ENCODE results near the gene SCAP. TPM values are rescaled to one million over a fixed set of nuclear protein-coding genes. Genes with fewer than 3 reads are reported as not detected.
A peak's percentile ranks its signal among the peaks of the same experiment; 100 is the strongest.

The SCAP gene
- polyA plus RNA-seq, 3 donors from 2014 or later = 33.4 to 59.2 (median 38.8) TPM

- H3K36me3 Mint-ChIP-seq = no peaks in the 10 kb centered on the region
- no peak overlapping the region for H3K27ac Mint-ChIP-seq
Observed at GRCh38 chr3:47404955-47405790, 70.6 kb downstream of the SCAP start.

GRCh38 chr3:47404431-47404876, 71.3 kb downstream of the SCAP start:
- peaks cover 0 to 5% (median 0%) of the 10 kb centered on the region in 3 donors for H3K27me3 Mint-ChIP-seq (ENCODE audit: low read depth in 3 of 3)
- no peak overlapping the region for H3K27ac Mint-ChIP-seq
- H3K36me3 Mint-ChIP-seq = no peaks in the 10 kb centered on the region
- peaks cover 2 to 8% of the 10 kb centered on the region in 2 donors for H3K4me1 Mint-ChIP-seq
- no peak for DNase-seq
- H3K4me3 Mint-ChIP-seq = no peak overlapping the region
- H3K9me3 Mint-ChIP-seq = no peaks in the 10 kb centered on the region

More at GRCh38 chr3:47404955-47405790, 70.6 kb downstream of the SCAP start:
- Mint-ChIP-seq H3K4me1 (peaks cover 0 to under 1% of the 10 kb centered on the region in 2 donors), H3K27me3 (ENCODE audit: low read depth in 3 of 3) (peaks cover 0 to 5% (median 0%) of the 10 kb centered on the region in 3 donors), H3K9me3 (no peaks in the 10 kb centered on the region), H3K4me3 (no peak overlapping the region)
- DNase-seq = no peak

- H3K4me1 Mint-ChIP-seq = peaks cover 16 to 39% of the 10 kb centered on the region in 2 donors
- no peaks in the 10 kb centered on the region for H3K9me3 Mint-ChIP-seq
- H3K27me3 Mint-ChIP-seq (ENCODE audit: low read depth in 3 of 3) = peaks cover 0 to 5% (median 3%) of the 10 kb centered on the region in 3 donors
- no peak for DNase-seq
- no peaks in the 10 kb centered on the region for H3K36me3 Mint-ChIP-seq
- no peak overlapping the region for H3K4me3 Mint-ChIP-seq
- H3K27ac Mint-ChIP-seq = peak overlapping the region in 1 of 6 donors; percentile 58
Observed at GRCh38 chr3:47399531-47400270, 76.0 kb downstream of the SCAP start.

GRCh38 chr3:47399016-47399415, 76.7 kb downstream of the SCAP start:
- Mint-ChIP-seq H3K4me1 (peaks cover 23 to 46% of the 10 kb centered on the region in 2 donors), H3K27me3 (ENCODE audit: low read depth in 3 of 3) (peaks cover 0 to 5% (median 3%) of the 10 kb centered on the region in 3 donors), H3K4me3 (no peak overlapping the region), H3K9me3 (no peaks in the 10 kb centered on the region), H3K27ac (peak overlapping the region in 2 of 6 donors; percentile 12 to 58), H3K36me3 (no peaks in the 10 kb centered on the region)
- DNase-seq = no peak

- Mint-ChIP-seq H3K36me3 (no peaks in the 10 kb centered on the region), H3K27ac (peak overlapping the region in 1 of 6 donors; percentile 50)
Observed at GRCh38 chr3:47398228-47398627, 77.5 kb downstream of the SCAP start.

GRCh38 chr3:47394881-47395280, 80.9 kb downstream of the SCAP start:
- Mint-ChIP-seq H3K9me3 (no peaks in the 10 kb centered on the region), H3K27me3 (ENCODE audit: low read depth in 3 of 3) (peaks cover 0 to 3% (median 0%) of the 10 kb centered on the region in 3 donors), H3K4me3 (peak overlapping the region in 1 of 5 donors; percentile 19), H3K27ac (peak overlapping the region in 3 of 6 donors; percentile 5 to 68 (median 20)), H3K36me3 (peaks cover 0 to 3% (median 0%) of the 10 kb centered on the region in 3 donors), H3K4me1 (peaks cover 35 to 71% of the 10 kb centered on the region in 2 donors)
- DNase-seq = no peak

More at GRCh38 chr3:47398228-47398627, 77.5 kb downstream of the SCAP start:
- Mint-ChIP-seq H3K9me3 (no peaks in the 10 kb centered on the region), H3K4me3 (no peak overlapping the region), H3K27me3 (ENCODE audit: low read depth in 3 of 3) (peaks cover 0 to 3% (median 0%) of the 10 kb centered on the region in 3 donors), H3K4me1 (peaks cover 25 to 53% of the 10 kb centered on the region in 2 donors)
- no peak for DNase-seq

GRCh38 chr3:47394140-47394870, 81.4 kb downstream of the SCAP start:
- peaks cover 32 to 65% of the 10 kb centered on the region in 2 donors for H3K4me1 Mint-ChIP-seq
- no peaks in the 10 kb centered on the region for H3K9me3 Mint-ChIP-seq
- H3K36me3 Mint-ChIP-seq = peaks cover 0 to 3% (median 0%) of the 10 kb centered on the region in 3 donors
- peak overlapping the region in 1 of 5 donors; percentile 28 for H3K4me3 Mint-ChIP-seq
- H3K27ac Mint-ChIP-seq = peak overlapping the region in 5 of 6 donors; percentile 7 to 76 (median 58)
- DNase-seq = no peak
- H3K27me3 Mint-ChIP-seq (ENCODE audit: low read depth in 3 of 3) = peaks cover 0 to 1% (median 0%) of the 10 kb centered on the region in 3 donors

GRCh38 chr3:47392933-47393332, 82.8 kb downstream of the SCAP start:
- no peaks in the 10 kb centered on the region for H3K9me3 Mint-ChIP-seq
- peak overlapping the region in 1 of 6 donors; percentile 20 for H3K27ac Mint-ChIP-seq
- H3K4me3 Mint-ChIP-seq = no peak overlapping the region
- H3K27me3 Mint-ChIP-seq (ENCODE audit: low read depth in 3 of 3) = no peaks in the 10 kb centered on the region
- H3K4me1 Mint-ChIP-seq = peaks cover 29 to 62% of the 10 kb centered on the region in 2 donors
- peaks cover 0 to 3% (median 0%) of the 10 kb centered on the region in 3 donors for H3K36me3 Mint-ChIP-seq
- no peak for DNase-seq

- peak overlapping the region in 3 of 6 donors; percentile 35 to 80 (median 78) for H3K27ac Mint-ChIP-seq
- peaks cover 33 to 57% of the 10 kb centered on the region in 2 donors for H3K4me1 Mint-ChIP-seq
- DNase-seq = no peak
- no peaks in the 10 kb centered on the region for H3K9me3 Mint-ChIP-seq
- H3K4me3 Mint-ChIP-seq = no peak overlapping the region
- H3K36me3 Mint-ChIP-seq = peaks cover 0 to 3% (median 0%) of the 10 kb centered on the region in 3 donors
- H3K27me3 Mint-ChIP-seq (ENCODE audit: low read depth in 3 of 3) = peaks cover 3 to 7% (median 4%) of the 10 kb centered on the region in 3 donors
Observed at GRCh38 chr3:47385796-47386195, 89.9 kb downstream of the SCAP start.

GRCh38 chr3:47385007-47385406, 90.7 kb downstream of the SCAP start:
- peak overlapping the region in 1 of 6 donors; percentile 53 for H3K27ac Mint-ChIP-seq
- no peak overlapping the region for H3K4me3 Mint-ChIP-seq
- no peaks in the 10 kb centered on the region for H3K36me3 Mint-ChIP-seq
- peaks cover 8 to 12% (median 11%) of the 10 kb centered on the region in 3 donors for H3K27me3 Mint-ChIP-seq (ENCODE audit: low read depth in 3 of 3)
- H3K4me1 Mint-ChIP-seq = peaks cover 37 to 58% of the 10 kb centered on the region in 2 donors
- no peaks in the 10 kb centered on the region for H3K9me3 Mint-ChIP-seq
- DNase-seq = no peak

GRCh38 chr3:47384425-47384824, 91.3 kb downstream of the SCAP start:
- Mint-ChIP-seq H3K4me3 (no peak overlapping the region), H3K36me3 (no peaks in the 10 kb centered on the region), H3K9me3 (no peaks in the 10 kb centered on the region), H3K4me1 (peaks cover 43 to 63% of the 10 kb centered on the region in 2 donors), H3K27me3 (ENCODE audit: low read depth in 3 of 3) (peaks cover 8 to 16% (median 11%) of the 10 kb centered on the region in 3 donors), H3K27ac (peak overlapping the region in 1 of 6 donors; percentile 55)
- no peak for DNase-seq

- H3K4me1 Mint-ChIP-seq = peaks cover 43 to 54% of the 10 kb centered on the region in 2 donors
- H3K9me3 Mint-ChIP-seq = no peaks in the 10 kb centered on the region
- no peaks in the 10 kb centered on the region for H3K36me3 Mint-ChIP-seq
- peaks cover 8 to 16% (median 11%) of the 10 kb centered on the region in 3 donors for H3K27me3 Mint-ChIP-seq (ENCODE audit: low read depth in 3 of 3)
- peak; percentile 70 to 76 (median 74) for DNase-seq
- H3K27ac Mint-ChIP-seq = peak overlapping the region; percentile 98 to 100 (median 99)
- H3K4me3 Mint-ChIP-seq = peak overlapping the region; percentile 92 to 100 (median 98)
Observed at GRCh38 chr3:47381317-47382157, 94.2 kb downstream of the SCAP start.
